ENCODE measurements around the gene GKAP1.
A peak's percentile ranks its signal among the peaks of the same experiment; 100 is the strongest.

GKAP1 gene

GRCh38 chr9:83715794-83716193, 101.8 kb downstream of the GKAP1 start:
- Histone ChIP-seq H3K9me3 (replicated peaks; ENCODE audit: insufficient read depth, low read length) (no peaks in the 10 kb centered on the region), H3K36me3 (replicated peaks; ENCODE audit: insufficient read depth, low read length) (no peaks in the 10 kb centered on the region), H4K20me1 (ENCODE audit: insufficient read depth, low read length) (no peaks in the 10 kb centered on the region), H3K79me2 (ENCODE audit: low read length) (no peaks in the 10 kb centered on the region), H3K4me1 (ENCODE audit: low read length) (peaks cover 7% of the 10 kb centered on the region; the same call in 1 of the 2 replicates), H3F3A (ENCODE audit: insufficient read depth, low read length) (no peaks in the 10 kb centered on the region), H3K9ac (ENCODE audit: low read length) (no peak overlapping the region), H2AFZ (ENCODE audit: low read length) (no peak overlapping the region), H3K4me2 (ENCODE audit: low read depth, low read length) (no peak overlapping the region), H3K27me3 (replicated peaks; ENCODE audit: insufficient read depth, low read length) (no peaks in the 10 kb centered on the region), H3K9me2 (replicated peaks; ENCODE audit: insufficient read depth, low read length) (no peaks in the 10 kb centered on the region), H3K4me3 (ENCODE audit: low read length) (no peak overlapping the region), H3K27ac (ENCODE audit: low read length) (no peak overlapping the region)
- TF ChIP-seq EZH2phosphoT487 (IDR thresholded peaks at IDR 0.05; ENCODE audit: low read length): no peak
- no peak for TF ChIP-seq CTCF (IDR thresholded peaks at IDR 0.05; ENCODE audit: low read length)
- TF ChIP-seq EZH2 (optimal IDR thresholded peaks at IDR 0.05; ENCODE audit: low read depth, low read length): no peak
- DNase-seq: peak; percentile 44

- H3K27ac ChIP-seq (ENCODE audit: low read length): no peak overlapping the region
- H3K27me3 ChIP-seq (replicated peaks; ENCODE audit: insufficient read depth, low read length): no peaks in the 10 kb centered on the region
- H3K4me2 ChIP-seq (ENCODE audit: low read depth, low read length): no peak overlapping the region
- H3K36me3 ChIP-seq (replicated peaks; ENCODE audit: insufficient read depth, low read length): no peaks in the 10 kb centered on the region
- H2AFZ ChIP-seq (ENCODE audit: low read length): no peak overlapping the region
- H3F3A ChIP-seq (ENCODE audit: insufficient read depth, low read length): no peaks in the 10 kb centered on the region
- no peaks in the 10 kb centered on the region for H3K9me3 ChIP-seq (replicated peaks; ENCODE audit: insufficient read depth, low read length)
- H3K9me2 ChIP-seq (replicated peaks; ENCODE audit: insufficient read depth, low read length): no peaks in the 10 kb centered on the region
- peaks cover 7% of the 10 kb centered on the region; the same call in 1 of the 2 replicates for H3K4me1 ChIP-seq (ENCODE audit: low read length)
- no peak overlapping the region for H3K9ac ChIP-seq (ENCODE audit: low read length)
- no peaks in the 10 kb centered on the region for H3K79me2 ChIP-seq (ENCODE audit: low read length)
- no peaks in the 10 kb centered on the region for H4K20me1 ChIP-seq (ENCODE audit: insufficient read depth, low read length)
- TF ChIP-seq EZH2 (optimal IDR thresholded peaks at IDR 0.05; ENCODE audit: low read depth, low read length): no peak
- no peak for TF ChIP-seq EZH2phosphoT487 (IDR thresholded peaks at IDR 0.05; ENCODE audit: low read length)
- no peak overlapping the region for H3K4me3 ChIP-seq (ENCODE audit: low read length)
- no peak for DNase-seq
These were observed 102.3 kb downstream of the GKAP1 start for GRCh38 chr9:83715221-83715620.

- TF ChIP-seq EZH2phosphoT487 (IDR thresholded peaks at IDR 0.05; ENCODE audit: low read length): no peak
- 0 out of 2 replicates have a peak, but pooled peaks have one; percentile 21 for TF ChIP-seq CTCF (IDR thresholded peaks at IDR 0.05; ENCODE audit: low read length)
- Histone ChIP-seq H3K79me2 (ENCODE audit: low read length) (no peaks in the 10 kb centered on the region), H2AFZ (ENCODE audit: low read length) (no peak overlapping the region), H3K36me3 (replicated peaks; ENCODE audit: insufficient read depth, low read length) (no peaks in the 10 kb centered on the region), H3F3A (ENCODE audit: insufficient read depth, low read length) (no peaks in the 10 kb centered on the region), H3K4me1 (ENCODE audit: low read length) (peaks cover 7% of the 10 kb centered on the region; the same call in 1 of the 2 replicates), H3K27me3 (replicated peaks; ENCODE audit: insufficient read depth, low read length) (no peaks in the 10 kb centered on the region), H3K9me2 (replicated peaks; ENCODE audit: insufficient read depth, low read length) (no peaks in the 10 kb centered on the region), H3K4me2 (ENCODE audit: low read depth, low read length) (no peak overlapping the region), H3K9ac (ENCODE audit: low read length) (no peak overlapping the region), H3K4me3 (ENCODE audit: low read length) (no peak overlapping the region), H3K27ac (ENCODE audit: low read length) (no peak overlapping the region), H4K20me1 (ENCODE audit: insufficient read depth, low read length) (no peaks in the 10 kb centered on the region), H3K9me3 (replicated peaks; ENCODE audit: insufficient read depth, low read length) (no peaks in the 10 kb centered on the region)
- no peak for DNase-seq
These were observed 103.2 kb downstream of the GKAP1 start for GRCh38 chr9:83714329-83714728.

GRCh38 chr9:83708515-83709158, 108.9 kb downstream of the GKAP1 start:
- Histone ChIP-seq H3K79me2 (ENCODE audit: low read length) (peaks cover 48% of the 10 kb centered on the region), H3K4me2 (ENCODE audit: low read depth, low read length) (peak overlapping the region; percentile 89), H3F3A (ENCODE audit: insufficient read depth, low read length) (peaks cover 8% of the 10 kb centered on the region; the same call in 1 of the 2 replicates), H3K4me3 (ENCODE audit: low read length) (peak overlapping the region; percentile 79), H3K9me3 (replicated peaks; ENCODE audit: insufficient read depth, low read length) (no peaks in the 10 kb centered on the region), H3K27ac (ENCODE audit: low read length) (peak overlapping the region; percentile 88), H3K9me2 (replicated peaks; ENCODE audit: insufficient read depth, low read length) (no peaks in the 10 kb centered on the region), H3K4me1 (ENCODE audit: low read length) (peaks cover 11% of the 10 kb centered on the region; the same call in 1 of the 2 replicates), H3K27me3 (replicated peaks; ENCODE audit: insufficient read depth, low read length) (no peaks in the 10 kb centered on the region), H3K9ac (ENCODE audit: low read length) (peak overlapping the region; percentile 95), H2AFZ (ENCODE audit: low read length) (peak overlapping the region; percentile 82), H4K20me1 (ENCODE audit: insufficient read depth, low read length) (peaks cover 22% of the 10 kb centered on the region), H3K36me3 (replicated peaks; ENCODE audit: insufficient read depth, low read length) (no peaks in the 10 kb centered on the region)
- DNase-seq: peak; percentile 65
- TF ChIP-seq EZH2phosphoT487 (IDR thresholded peaks at IDR 0.05; ENCODE audit: low read length): no peak
- TF ChIP-seq CTCF (IDR thresholded peaks at IDR 0.05; ENCODE audit: low read length): peak; percentile 52

All from MM.1S (cell line).